Germinal center (tissue), 1 donor: Measurements from ENCODE around the gene CERKL.

ENCODE experiments used
- DNase-seq: peaks from one replicate; pipeline ENCODE4 v3.0.0; 2012; ENCODE audit warnings: mixed read lengths, low spot score

CERKL gene

GRCh38 chr2:181628590-181629585 lies 28.0 kb downstream of the CERKL start:
- DNase-seq = no peak

- DNase-seq = no peak
These were observed 29.4 kb downstream of the CERKL start for GRCh38 chr2:181627545-181627944.

- no peak for DNase-seq
These were observed 30.2 kb downstream of the CERKL start for GRCh38 chr2:181626671-181627070.

- no peak for DNase-seq
These were observed 33.7 kb downstream of the CERKL start for GRCh38 chr2:181623159-181623558.

GRCh38 chr2:181621779-181622490 lies 35.0 kb downstream of the CERKL start:
- no peak for DNase-seq

- DNase-seq = no peak
These were observed 37.4 kb downstream of the CERKL start for GRCh38 chr2:181619516-181619915.

GRCh38 chr2:181616715-181617114 lies 40.2 kb downstream of the CERKL start:
- no peak for DNase-seq

- DNase-seq = no peak
These were observed 41.8 kb downstream of the CERKL start for GRCh38 chr2:181614874-181615638.

- DNase-seq = no peak
These were observed 43.7 kb downstream of the CERKL start for GRCh38 chr2:181613241-181613640.

- no peak for DNase-seq
These were observed 49.0 kb downstream of the CERKL start for GRCh38 chr2:181607629-181608590.

GRCh38 chr2:181605889-181606837 lies 50.7 kb downstream of the CERKL start:
- no peak for DNase-seq

GRCh38 chr2:181602017-181602416 lies 54.9 kb downstream of the CERKL start:
- no peak for DNase-seq

GRCh38 chr2:181596556-181596955 lies 60.3 kb downstream of the CERKL start:
- DNase-seq = no peak

GRCh38 chr2:181594322-181594721 lies 62.6 kb downstream of the CERKL start:
- DNase-seq = no peak

- DNase-seq = no peak
These were observed 67.1 kb downstream of the CERKL start for GRCh38 chr2:181589779-181590178.

GRCh38 chr2:181588546-181588945 lies 68.4 kb downstream of the CERKL start:
- no peak for DNase-seq

- DNase-seq = no peak
These were observed 70.3 kb downstream of the CERKL start for GRCh38 chr2:181586569-181587081.

GRCh38 chr2:181585732-181586131 lies 71.2 kb downstream of the CERKL start:
- DNase-seq = no peak

- no peak for DNase-seq
These were observed 75.4 kb downstream of the CERKL start for GRCh38 chr2:181581534-181581933.

GRCh38 chr2:181578829-181579228 lies 78.1 kb downstream of the CERKL start:
- DNase-seq = no peak
